ENCODE results near the gene RBMY1E.
"Not testable (repeated sequence)": the region's sequence is repeated elsewhere in the genome, so short reads cannot be mapped to it uniquely, and the experiment has no call there.

RBMY1E gene

GRCh38 chrY:21917932-21918331, at the start of gene RBMY1E:
Gene RBMY1E (minus strand): TSS chrY:21918032. CDS start chrY:21916054, 1,978 bp downstream.
- DNase-seq, result not testable (repeated sequence)

GRCh38 chrY:21894426-21894825, 23.4 kb downstream of the RBMY1E start, which contains the start of gene RBMY1D:
Gene RBMY1D (minus strand): TSS chrY:21894526. CDS start chrY:21892513, 2,013 bp downstream.
- not testable (repeated sequence) for DNase-seq

GRCh38 chrY:21869407-21870076, 48.3 kb downstream of the RBMY1E start:
- not testable (repeated sequence) for DNase-seq

All from stimulated activated CD4-positive, alpha-beta T cell treated with anti-CD3 and anti-CD28 coated beads, Interleukin-15, amount 100 ng/mL, for 24 hours (primary cell).